Measurements from ENCODE around the gene RER1.

The RER1 gene

DNA sequence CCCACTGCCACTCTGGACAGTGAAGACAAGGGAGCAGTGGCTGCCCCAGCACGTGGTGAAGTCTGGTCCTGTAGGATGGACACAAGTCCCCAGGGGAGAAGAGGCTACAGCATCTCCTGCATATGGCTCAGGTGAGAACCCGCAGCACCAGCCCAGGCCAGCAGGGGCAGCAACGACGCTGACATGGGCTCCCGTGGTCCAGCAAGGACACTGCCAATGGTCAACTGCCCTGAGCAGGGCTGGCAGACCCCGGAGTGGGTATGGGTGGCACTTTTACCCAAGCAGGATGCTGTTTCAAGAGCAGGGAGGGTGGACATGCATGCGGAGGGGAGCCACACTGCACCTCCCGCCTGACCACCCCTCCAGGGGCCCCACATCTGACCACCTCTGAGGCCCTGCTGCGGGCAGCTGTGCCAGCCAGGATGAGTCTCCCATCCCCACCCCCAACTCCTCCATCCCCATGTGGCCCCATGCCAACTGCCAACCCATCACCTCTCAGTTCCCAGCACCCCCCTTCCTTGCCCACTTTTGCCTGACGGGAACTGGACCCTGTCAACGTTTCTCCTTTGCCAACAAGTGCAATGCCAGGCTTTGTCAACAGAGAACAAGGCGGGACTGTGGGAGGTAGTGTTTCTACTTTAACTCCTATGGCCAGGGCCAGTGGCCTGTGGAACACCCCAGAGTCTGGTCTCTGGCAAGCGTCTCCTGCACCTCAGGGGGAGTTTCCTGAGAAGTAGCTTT is 8.8 kb upstream of the RER1 start:
- Histone ChIP-seq H2AFZ (ENCODE audit: low read depth, low read length, severe bottlenecking) (no peak overlapping the region), H3K9ac (ENCODE audit: low read length) (no peak overlapping the region), H3K27me3 (ENCODE audit: low read length) (no peaks in the 10 kb centered on the region), H3K4me2 (ENCODE audit: low read depth, low read length, poor library complexity, severe bottlenecking) (no peak overlapping the region), H3F3A (ENCODE audit: insufficient read depth) (no peaks in the 10 kb centered on the region; the same call in 1 of the 2 replicates), H3K9me2 (replicated peaks; ENCODE audit: insufficient read depth, low read length) (no peaks in the 10 kb centered on the region), H3K36me3 (ENCODE audit: low read length) (no peaks in the 10 kb centered on the region), H3K4me3 (ENCODE audit: insufficient read depth, low read length, poor library complexity, severe bottlenecking) (no peak overlapping the region), H3K9me3 (ENCODE audit: insufficient read depth, low read length) (no peaks in the 10 kb centered on the region), H3K79me2 (ENCODE audit: insufficient read depth, low read length) (no peaks in the 10 kb centered on the region), H4K20me1 (ENCODE audit: low read depth, low read length) (no peaks in the 10 kb centered on the region), H3K27ac (ENCODE audit: low read depth, low read length) (no peak overlapping the region)
- no peak for TF ChIP-seq EZH2phosphoT487 (conservative IDR thresholded peaks at IDR 0.05; ENCODE audit: low read length)
- TF ChIP-seq, protein P1, sequence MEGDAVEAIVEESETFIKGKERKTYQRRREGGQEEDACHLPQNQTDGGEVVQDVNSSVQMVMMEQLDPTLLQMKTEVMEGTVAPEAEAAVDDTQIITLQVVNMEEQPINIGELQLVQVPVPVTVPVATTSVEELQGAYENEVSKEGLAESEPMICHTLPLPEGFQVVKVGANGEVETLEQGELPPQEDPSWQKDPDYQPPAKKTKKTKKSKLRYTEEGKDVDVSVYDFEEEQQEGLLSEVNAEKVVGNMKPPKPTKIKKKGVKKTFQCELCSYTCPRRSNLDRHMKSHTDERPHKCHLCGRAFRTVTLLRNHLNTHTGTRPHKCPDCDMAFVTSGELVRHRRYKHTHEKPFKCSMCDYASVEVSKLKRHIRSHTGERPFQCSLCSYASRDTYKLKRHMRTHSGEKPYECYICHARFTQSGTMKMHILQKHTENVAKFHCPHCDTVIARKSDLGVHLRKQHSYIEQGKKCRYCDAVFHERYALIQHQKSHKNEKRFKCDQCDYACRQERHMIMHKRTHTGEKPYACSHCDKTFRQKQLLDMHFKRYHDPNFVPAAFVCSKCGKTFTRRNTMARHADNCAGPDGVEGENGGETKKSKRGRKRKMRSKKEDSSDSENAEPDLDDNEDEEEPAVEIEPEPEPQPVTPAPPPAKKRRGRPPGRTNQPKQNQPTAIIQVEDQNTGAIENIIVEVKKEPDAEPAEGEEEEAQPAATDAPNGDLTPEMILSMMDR (IDR thresholded peaks at IDR 0.05; ENCODE audit: insufficient read depth, low read length, poor library complexity, severe bottlenecking), result no peak

DNA sequence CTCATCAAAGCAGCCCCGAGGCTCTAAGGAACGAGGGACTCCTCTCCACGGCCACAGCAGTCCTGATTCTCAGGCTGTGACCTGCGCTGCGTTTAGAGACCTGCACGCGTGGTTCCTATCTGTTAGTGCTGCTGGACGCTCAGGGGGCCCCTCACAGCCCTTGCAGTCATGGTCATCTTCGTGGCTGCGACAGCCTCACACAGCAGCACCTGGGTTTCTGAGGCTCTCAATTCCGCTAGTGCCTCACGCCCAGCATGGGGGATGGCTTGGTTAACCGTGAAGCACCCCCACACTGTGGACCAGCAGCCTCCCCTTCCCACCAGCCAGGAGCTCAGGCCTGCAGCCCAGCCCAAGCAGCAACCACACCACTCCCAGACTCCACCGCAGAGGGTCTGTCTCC is 8.1 kb upstream of the RER1 start:
- no peaks in the 10 kb centered on the region for H3K9me3 ChIP-seq (ENCODE audit: insufficient read depth, low read length)
- no peaks in the 10 kb centered on the region for H4K20me1 ChIP-seq (ENCODE audit: low read depth, low read length)
- H3K9me2 ChIP-seq (replicated peaks; ENCODE audit: insufficient read depth, low read length), result no peaks in the 10 kb centered on the region
- H3K36me3 ChIP-seq (ENCODE audit: low read length), result no peaks in the 10 kb centered on the region
- H3K4me2 ChIP-seq (ENCODE audit: low read depth, low read length, poor library complexity, severe bottlenecking), result no peak overlapping the region
- H3K79me2 ChIP-seq (ENCODE audit: insufficient read depth, low read length), result no peaks in the 10 kb centered on the region
- H3K27ac ChIP-seq (ENCODE audit: low read depth, low read length), result no peak overlapping the region
- H3K4me3 ChIP-seq (ENCODE audit: insufficient read depth, low read length, poor library complexity, severe bottlenecking), result no peak overlapping the region
- no peaks in the 10 kb centered on the region for H3K27me3 ChIP-seq (ENCODE audit: low read length)
- no peak overlapping the region for H2AFZ ChIP-seq (ENCODE audit: low read depth, low read length, severe bottlenecking)
- peaks cover 6% of the 10 kb centered on the region for H3F3A ChIP-seq (ENCODE audit: insufficient read depth)
- no peak overlapping the region for H3K9ac ChIP-seq (ENCODE audit: low read length)
- TF ChIP-seq, protein P1 (IDR thresholded peaks at IDR 0.05; ENCODE audit: insufficient read depth, low read length, poor library complexity, severe bottlenecking), result no peak
- no peak for TF ChIP-seq EZH2phosphoT487 (conservative IDR thresholded peaks at IDR 0.05; ENCODE audit: low read length)

DNA sequence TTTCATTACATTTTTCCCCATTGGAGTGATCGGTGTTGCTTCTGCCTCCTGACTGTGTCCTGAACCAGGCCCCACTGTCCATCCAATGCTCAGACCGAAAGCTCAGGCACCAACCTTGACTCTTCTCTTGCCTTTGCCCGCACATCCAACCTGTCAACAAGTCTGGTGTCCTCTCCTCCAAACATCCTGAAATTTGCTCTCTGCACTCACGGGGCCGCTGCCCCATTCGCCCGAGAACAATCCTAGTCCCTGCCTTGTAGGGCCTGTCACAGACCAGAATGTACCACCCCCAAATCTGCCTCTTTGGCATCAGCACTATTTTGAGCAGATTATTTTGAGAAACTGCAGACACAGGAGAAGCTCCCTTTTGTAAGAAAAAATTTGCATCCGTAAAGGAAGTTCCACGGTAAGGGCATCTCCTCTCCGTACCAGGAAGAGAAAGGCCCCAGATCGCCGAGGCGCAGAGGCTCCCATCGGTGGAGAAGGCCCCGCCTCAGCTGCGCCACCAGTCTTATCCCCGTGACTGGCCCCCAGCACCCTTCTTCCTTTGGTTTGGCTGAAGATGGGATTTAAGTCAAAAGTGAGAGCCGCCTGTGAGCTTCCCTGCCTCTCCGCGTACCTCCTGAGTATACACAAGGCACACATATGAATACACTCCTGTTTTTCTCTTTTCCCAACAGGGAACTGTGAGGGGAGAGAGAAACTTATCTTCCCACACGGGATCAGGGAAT is 7.3 kb upstream of the RER1 start:
- Histone ChIP-seq H3K79me2 (ENCODE audit: insufficient read depth, low read length) (no peaks in the 10 kb centered on the region), H3K27me3 (ENCODE audit: low read length) (no peaks in the 10 kb centered on the region), H4K20me1 (ENCODE audit: low read depth, low read length) (no peaks in the 10 kb centered on the region), H3K9me2 (replicated peaks; ENCODE audit: insufficient read depth, low read length) (no peaks in the 10 kb centered on the region), H3K4me2 (ENCODE audit: low read depth, low read length, poor library complexity, severe bottlenecking) (no peak overlapping the region), H3K9me3 (ENCODE audit: insufficient read depth, low read length) (no peaks in the 10 kb centered on the region), H3K9ac (ENCODE audit: low read length) (no peak overlapping the region), H3K4me3 (ENCODE audit: insufficient read depth, low read length, poor library complexity, severe bottlenecking) (no peak overlapping the region), H3K36me3 (ENCODE audit: low read length) (no peaks in the 10 kb centered on the region), H3K27ac (ENCODE audit: low read depth, low read length) (no peak overlapping the region), H3F3A (ENCODE audit: insufficient read depth) (peaks cover 11% of the 10 kb centered on the region), H2AFZ (ENCODE audit: low read depth, low read length, severe bottlenecking) (no peak overlapping the region)
- TF ChIP-seq EZH2phosphoT487 (conservative IDR thresholded peaks at IDR 0.05; ENCODE audit: low read length), result no peak
- TF ChIP-seq, protein P1 (IDR thresholded peaks at IDR 0.05; ENCODE audit: insufficient read depth, low read length, poor library complexity, severe bottlenecking), result no peak

Data from SU-DHL-6 (cell line).